NT2/D1 (cell line): ENCODE data around the gene GFER.

Source experiments
- YY1 ChIP-seq: IDR thresholded peaks from 2 replicates; pipeline ENCODE4 v1.6.1; 2011; ENCODE audit not compliant: insufficient read length, insufficient read depth
- ZNF274 ChIP-seq: IDR thresholded peaks from 2 replicates; pipeline ENCODE4 v1.6.1; 2011; ENCODE audit warnings: mild to moderate bottlenecking, low read depth, low read length

DNA sequence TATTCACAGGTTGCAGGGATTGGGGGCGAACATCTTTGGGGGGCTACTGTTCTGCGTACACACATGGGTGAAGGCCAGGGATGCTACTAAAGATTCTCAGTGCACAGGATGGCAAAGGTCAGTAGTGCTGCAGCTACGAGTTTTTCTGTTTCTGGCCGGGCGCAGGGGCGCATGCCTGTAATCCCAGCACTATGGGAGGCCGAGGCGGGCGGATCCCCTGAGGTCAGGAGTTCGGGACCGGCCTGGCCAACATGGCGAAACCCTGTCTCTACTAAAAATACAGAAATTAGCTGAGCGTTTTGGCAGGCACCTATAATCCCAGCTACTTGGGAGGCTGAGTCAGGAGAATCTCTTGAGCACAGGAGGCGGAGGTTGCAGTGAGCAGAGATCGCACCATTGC lies 29.5 kb downstream of the GFER start:
- TF ChIP-seq YY1 (no peak), ZNF274 (no peak)
